GM23338 (cell line): ENCODE results near the gene ACTR2. TPM values are rescaled to one million over a fixed set of nuclear protein-coding genes. Genes with fewer than 3 reads are reported as not detected.
A peak's percentile ranks its signal among the peaks of the same experiment; 100 is the strongest.

Experiments
- ATAC-seq: fragments of 200-7000 bp; cut with Tn5 transposase; 3 replicates; pipeline ENCODE4 v1.9.1; 2020
- DNase-seq: peaks from one replicate; pipeline ENCODE4 v3.0.0-alpha.2; 2015; ENCODE audit warnings: low spot score
- H2AFZ ChIP-seq: fragments of 200-600 bp; sonication (generic); 2 replicates; pipeline ENCODE4 v1.8.0; 2016; ENCODE audit warnings: antibody characterized with exemption, mild to moderate bottlenecking, moderate library complexity
- H3F3A ChIP-seq: fragments of 200-600 bp; sonication (generic); replicated peaks from 2 replicates; pipeline ENCODE4 v1.8.0; 2017; ENCODE audit warnings: antibody characterized with exemption, mixed run types, low read depth
- H3K27ac ChIP-seq: fragments of 200-600 bp; sonication (generic); 2 replicates; pipeline ENCODE4 v1.6.1; 2016; ENCODE audit warnings: low read depth
- H3K27me3 ChIP-seq: fragments of 200-600 bp; sonication (generic); 2 replicates; pipeline ENCODE4 v1.8.0; 2016; ENCODE audit warnings: mild to moderate bottlenecking, mixed run types, moderate library complexity; ENCODE audit not compliant: insufficient read depth
- H3K36me3 ChIP-seq: fragments of 200-600 bp; sonication (generic); 2 replicates; pipeline ENCODE4 v1.8.0; 2016; ENCODE audit warnings: mild to moderate bottlenecking; ENCODE audit not compliant: insufficient read depth
- H3K4me1 ChIP-seq: fragments of 200-600 bp; sonication (generic); 2 replicates; pipeline ENCODE4 v1.8.0; 2016; ENCODE audit warnings: mild to moderate bottlenecking, moderate library complexity; ENCODE audit not compliant: insufficient read depth
- H3K4me2 ChIP-seq: fragments of 200-600 bp; sonication (generic); 2 replicates; pipeline ENCODE4 v1.7.1; 2017; ENCODE audit warnings: mixed run types
- H3K4me3 ChIP-seq: fragments of 200-600 bp; sonication (generic); 2 replicates; pipeline ENCODE4 v1.6.1; 2016; ENCODE audit warnings: mixed run types
- H3K79me2 ChIP-seq: fragments of 200-600 bp; sonication (generic); replicated peaks from 2 replicates; pipeline ENCODE4 v1.8.0; 2017; ENCODE audit warnings: mild to moderate bottlenecking; ENCODE audit not compliant: insufficient read depth
- H3K9me2 ChIP-seq: fragments of 200-600 bp; sonication (generic); 2 replicates; pipeline ENCODE4 v1.8.0; 2017; ENCODE audit not compliant: insufficient read depth
- H4K20me1 ChIP-seq: fragments of 200-600 bp; sonication (generic); replicated peaks from 2 replicates; pipeline ENCODE4 v1.8.0; 2017; ENCODE audit warnings: mild to moderate bottlenecking; ENCODE audit not compliant: insufficient read depth
- H3K27ac Mint-ChIP-seq: 2 replicates; pipeline ENCODE4 v1.8.0; 2020; ENCODE audit warnings: inconsistent platforms, mild to moderate bottlenecking, moderate library complexity, mixed read lengths
- H3K27me3 Mint-ChIP-seq: 3 replicates; pipeline ENCODE4 v1.8.0; 2022; ENCODE audit warnings: low read depth, mild to moderate bottlenecking, moderate library complexity, mixed read lengths, inconsistent platforms; ENCODE audit not compliant: insufficient read depth, poor library complexity
- H3K36me3 Mint-ChIP-seq: 3 replicates; pipeline ENCODE4 v1.8.0; 2021; ENCODE audit warnings: low read depth, mild to moderate bottlenecking, inconsistent platforms, moderate library complexity, mixed read lengths
- H3K4me1 Mint-ChIP-seq: 3 replicates; pipeline ENCODE4 v1.8.0; 2020; ENCODE audit warnings: mild to moderate bottlenecking, inconsistent platforms, mixed read lengths
- H3K4me3 Mint-ChIP-seq: 3 replicates; pipeline ENCODE4 v1.8.0; 2021; ENCODE audit warnings: moderate library complexity, mild to moderate bottlenecking, inconsistent platforms, mixed read lengths
- H3K9me3 Mint-ChIP-seq: 3 replicates; pipeline ENCODE4 v1.8.0; 2020; ENCODE audit warnings: moderate library complexity, mild to moderate bottlenecking, inconsistent platforms, mixed read lengths
- EZH2phosphoT487 ChIP-seq: fragments of 200-600 bp; sonication (generic); IDR thresholded peaks from one replicate; pipeline ENCODE4 v1.8.1; 2018; ENCODE audit warnings: antibody characterized with exemption; ENCODE audit not compliant: unreplicated experiment
- NANOG ChIP-seq: IDR thresholded peaks from 2 replicates; pipeline ENCODE4 v1.6.1; 2016; ENCODE audit warnings: antibody characterized with exemption, borderline replicate concordance
- POLR2AphosphoS5 ChIP-seq: IDR thresholded peaks from 2 replicates; pipeline ENCODE4 v1.6.1; 2016; ENCODE audit warnings: antibody characterized with exemption, low read depth
- STAT1 ChIP-seq: IDR thresholded peaks from one replicate; pipeline ENCODE4 v1.6.1; 2016; ENCODE audit warnings: antibody characterized with exemption; ENCODE audit not compliant: unreplicated experiment
- ZNF114 ChIP-seq: fragments of 250-450 bp; sonication (Bioruptor Pico); IDR thresholded peaks from 2 replicates; pipeline ENCODE4 v1.5.0; 2020; ENCODE audit warnings: mild to moderate bottlenecking, moderate library complexity
- ZNF331 ChIP-seq: fragments of 250-450 bp; sonication (Bioruptor Pico); IDR thresholded peaks from 2 replicates; pipeline ENCODE4 v1.5.0; 2020; ENCODE audit warnings: low read depth, mild to moderate bottlenecking, moderate library complexity
- polyA plus RNA-seq: library from polyadenylated mRNA; unstranded; fragments of >200 nt; fragmentation: Nextera tagmentation; extraction: Ambion mirVana; gene quantifications from 2 replicates; pipeline ENCODE4 v1.2.1, GENCODE V29; 2016
- total RNA-seq: library from RNA; depleted of rRNA; stranded (reverse); fragments of >200 nt; shearing (Covaris generic); gene quantifications from 2 replicates; pipeline ENCODE4 v1.2.3, GENCODE V29; 2014
- TF ChIP-seq, protein P1 (sequence below): IDR thresholded peaks from one replicate; pipeline ENCODE4 v1.6.1; 2018; ENCODE audit warnings: antibody characterized with exemption; ENCODE audit not compliant: unreplicated experiment
- TF ChIP-seq, protein P2 (sequence below): IDR thresholded peaks from 2 replicates; pipeline ENCODE4 v1.6.1; 2016; ENCODE audit warnings: antibody characterized with exemption
- TF ChIP-seq, protein P3 (sequence below): fragments of 250-450 bp; sonication (Bioruptor Pico); IDR thresholded peaks from 2 replicates; pipeline ENCODE4 v1.5.0; 2020; ENCODE audit warnings: mild to moderate bottlenecking, moderate library complexity
- TF ChIP-seq, protein P4 (sequence below), 2 experiments: fragments of 200-600 bp in 1 of 2; sonication (generic) in 1 of 2; conservative IDR thresholded peaks; 2 replicates each; pipeline versions ENCODE4 v1.5.1 to v1.6.1; 2016 to 2017; ENCODE audit warnings: antibody characterized with exemption in 2 of 2, low read depth in 2 of 2, mild to moderate bottlenecking in 2 of 2, moderate library complexity in 1 of 2

Gene ACTR2
- total and polyA plus RNA-seq, 2 experiments from 2014 or later: 73.6 to 87.6 TPM

DNA sequence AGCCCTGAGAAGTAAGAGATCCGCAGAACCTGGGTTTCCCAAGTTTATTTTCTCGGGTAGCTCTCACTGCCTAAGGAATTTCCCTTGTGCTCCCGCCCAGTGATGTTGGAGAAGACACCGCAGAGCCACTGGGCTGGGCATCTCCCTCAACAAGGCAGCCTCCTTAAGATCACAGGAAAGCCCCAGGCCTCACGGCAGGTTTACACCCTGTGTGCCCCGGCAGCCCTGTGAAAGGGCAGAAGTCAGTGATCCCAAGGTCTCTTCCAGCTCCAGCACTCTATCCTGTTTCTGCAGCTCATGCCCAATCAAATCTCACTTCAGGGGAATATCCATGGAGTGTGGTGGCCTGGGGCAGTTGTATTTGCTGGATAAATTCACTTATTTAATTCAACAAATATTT, 66.5 kb downstream of the ACTR2 start:
- no peaks in the 10 kb centered on the region for H3K36me3 ChIP-seq
- Mint-ChIP-seq H3K36me3 (no peaks in the 10 kb centered on the region), H3K9me3 (no peaks in the 10 kb centered on the region), H3K27me3 (peaks cover 13% of the 10 kb centered on the region), H3K4me1 (peaks cover 21% of the 10 kb centered on the region), H3K27ac (no peak overlapping the region), H3K4me3 (no peak overlapping the region)
- no peaks in the 10 kb centered on the region for H3F3A ChIP-seq
- no peaks in the 10 kb centered on the region for H3K4me1 ChIP-seq
- no peak overlapping the region for H3K27ac ChIP-seq
- H2AFZ ChIP-seq: no peak overlapping the region
- no peaks in the 10 kb centered on the region for H3K79me2 ChIP-seq
- no peaks in the 10 kb centered on the region for H3K27me3 ChIP-seq
- H3K4me2 ChIP-seq: no peak overlapping the region
- ATAC-seq (peak; percentile 42), DNase-seq (no peak)
- TF ChIP-seq ZNF114 (CRISPR knock-in tag) (no peak), NANOG (no peak), ZNF331 (CRISPR knock-in tag) (no peak), POLR2AphosphoS5 (no peak), EZH2phosphoT487 (no peak)
- TF ChIP-seq, protein P1, sequence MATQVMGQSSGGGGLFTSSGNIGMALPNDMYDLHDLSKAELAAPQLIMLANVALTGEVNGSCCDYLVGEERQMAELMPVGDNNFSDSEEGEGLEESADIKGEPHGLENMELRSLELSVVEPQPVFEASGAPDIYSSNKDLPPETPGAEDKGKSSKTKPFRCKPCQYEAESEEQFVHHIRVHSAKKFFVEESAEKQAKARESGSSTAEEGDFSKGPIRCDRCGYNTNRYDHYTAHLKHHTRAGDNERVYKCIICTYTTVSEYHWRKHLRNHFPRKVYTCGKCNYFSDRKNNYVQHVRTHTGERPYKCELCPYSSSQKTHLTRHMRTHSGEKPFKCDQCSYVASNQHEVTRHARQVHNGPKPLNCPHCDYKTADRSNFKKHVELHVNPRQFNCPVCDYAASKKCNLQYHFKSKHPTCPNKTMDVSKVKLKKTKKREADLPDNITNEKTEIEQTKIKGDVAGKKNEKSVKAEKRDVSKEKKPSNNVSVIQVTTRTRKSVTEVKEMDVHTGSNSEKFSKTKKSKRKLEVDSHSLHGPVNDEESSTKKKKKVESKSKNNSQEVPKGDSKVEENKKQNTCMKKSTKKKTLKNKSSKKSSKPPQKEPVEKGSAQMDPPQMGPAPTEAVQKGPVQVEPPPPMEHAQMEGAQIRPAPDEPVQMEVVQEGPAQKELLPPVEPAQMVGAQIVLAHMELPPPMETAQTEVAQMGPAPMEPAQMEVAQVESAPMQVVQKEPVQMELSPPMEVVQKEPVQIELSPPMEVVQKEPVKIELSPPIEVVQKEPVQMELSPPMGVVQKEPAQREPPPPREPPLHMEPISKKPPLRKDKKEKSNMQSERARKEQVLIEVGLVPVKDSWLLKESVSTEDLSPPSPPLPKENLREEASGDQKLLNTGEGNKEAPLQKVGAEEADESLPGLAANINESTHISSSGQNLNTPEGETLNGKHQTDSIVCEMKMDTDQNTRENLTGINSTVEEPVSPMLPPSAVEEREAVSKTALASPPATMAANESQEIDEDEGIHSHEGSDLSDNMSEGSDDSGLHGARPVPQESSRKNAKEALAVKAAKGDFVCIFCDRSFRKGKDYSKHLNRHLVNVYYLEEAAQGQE: no peak
- TF ChIP-seq, protein P2, sequence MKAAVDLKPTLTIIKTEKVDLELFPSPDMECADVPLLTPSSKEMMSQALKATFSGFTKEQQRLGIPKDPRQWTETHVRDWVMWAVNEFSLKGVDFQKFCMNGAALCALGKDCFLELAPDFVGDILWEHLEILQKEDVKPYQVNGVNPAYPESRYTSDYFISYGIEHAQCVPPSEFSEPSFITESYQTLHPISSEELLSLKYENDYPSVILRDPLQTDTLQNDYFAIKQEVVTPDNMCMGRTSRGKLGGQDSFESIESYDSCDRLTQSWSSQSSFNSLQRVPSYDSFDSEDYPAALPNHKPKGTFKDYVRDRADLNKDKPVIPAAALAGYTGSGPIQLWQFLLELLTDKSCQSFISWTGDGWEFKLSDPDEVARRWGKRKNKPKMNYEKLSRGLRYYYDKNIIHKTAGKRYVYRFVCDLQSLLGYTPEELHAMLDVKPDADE: no peak
- no peak overlapping the region for H3K4me3 ChIP-seq
- H3K9me2 ChIP-seq: no peaks in the 10 kb centered on the region
- no peaks in the 10 kb centered on the region; the same call in 1 of the 2 replicates for H4K20me1 ChIP-seq

DNA sequence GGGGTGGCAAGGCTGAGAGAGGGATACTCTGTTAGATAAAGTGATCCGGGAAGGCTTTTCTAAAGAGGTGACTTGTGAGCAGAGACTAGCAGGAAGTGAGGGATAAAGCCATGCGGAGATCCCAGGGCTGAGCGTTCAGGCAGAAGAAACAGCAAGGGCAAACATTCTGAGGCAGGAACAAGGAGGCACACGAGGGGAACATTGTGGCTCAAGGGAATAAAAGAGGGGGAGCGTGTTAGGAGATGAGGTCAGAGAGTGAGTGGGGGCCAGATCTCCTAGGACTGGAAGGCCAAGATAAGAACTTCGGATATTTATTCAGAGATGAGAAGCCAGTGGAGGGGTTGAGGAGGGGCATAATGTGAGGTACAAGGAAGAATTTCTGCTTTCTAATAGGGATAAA, 67.1 kb downstream of the ACTR2 start:
- no peaks in the 10 kb centered on the region for H3K36me3 Mint-ChIP-seq
- no peaks in the 10 kb centered on the region for H3F3A ChIP-seq
- no peak overlapping the region for H2AFZ ChIP-seq
- no peaks in the 10 kb centered on the region for H3K9me2 ChIP-seq
- no peak overlapping the region for H3K4me2 ChIP-seq
- ATAC-seq: no peak
- H3K27ac ChIP-seq: no peak overlapping the region
- peaks cover 15% of the 10 kb centered on the region for H3K27me3 Mint-ChIP-seq
- no peaks in the 10 kb centered on the region for H3K27me3 ChIP-seq
- H3K9me3 Mint-ChIP-seq: no peaks in the 10 kb centered on the region
- H3K36me3 ChIP-seq: no peaks in the 10 kb centered on the region
- no peaks in the 10 kb centered on the region for H3K79me2 ChIP-seq
- no peak overlapping the region for H3K27ac Mint-ChIP-seq
- H3K4me3 ChIP-seq: no peak overlapping the region
- TF ChIP-seq, protein P3, sequence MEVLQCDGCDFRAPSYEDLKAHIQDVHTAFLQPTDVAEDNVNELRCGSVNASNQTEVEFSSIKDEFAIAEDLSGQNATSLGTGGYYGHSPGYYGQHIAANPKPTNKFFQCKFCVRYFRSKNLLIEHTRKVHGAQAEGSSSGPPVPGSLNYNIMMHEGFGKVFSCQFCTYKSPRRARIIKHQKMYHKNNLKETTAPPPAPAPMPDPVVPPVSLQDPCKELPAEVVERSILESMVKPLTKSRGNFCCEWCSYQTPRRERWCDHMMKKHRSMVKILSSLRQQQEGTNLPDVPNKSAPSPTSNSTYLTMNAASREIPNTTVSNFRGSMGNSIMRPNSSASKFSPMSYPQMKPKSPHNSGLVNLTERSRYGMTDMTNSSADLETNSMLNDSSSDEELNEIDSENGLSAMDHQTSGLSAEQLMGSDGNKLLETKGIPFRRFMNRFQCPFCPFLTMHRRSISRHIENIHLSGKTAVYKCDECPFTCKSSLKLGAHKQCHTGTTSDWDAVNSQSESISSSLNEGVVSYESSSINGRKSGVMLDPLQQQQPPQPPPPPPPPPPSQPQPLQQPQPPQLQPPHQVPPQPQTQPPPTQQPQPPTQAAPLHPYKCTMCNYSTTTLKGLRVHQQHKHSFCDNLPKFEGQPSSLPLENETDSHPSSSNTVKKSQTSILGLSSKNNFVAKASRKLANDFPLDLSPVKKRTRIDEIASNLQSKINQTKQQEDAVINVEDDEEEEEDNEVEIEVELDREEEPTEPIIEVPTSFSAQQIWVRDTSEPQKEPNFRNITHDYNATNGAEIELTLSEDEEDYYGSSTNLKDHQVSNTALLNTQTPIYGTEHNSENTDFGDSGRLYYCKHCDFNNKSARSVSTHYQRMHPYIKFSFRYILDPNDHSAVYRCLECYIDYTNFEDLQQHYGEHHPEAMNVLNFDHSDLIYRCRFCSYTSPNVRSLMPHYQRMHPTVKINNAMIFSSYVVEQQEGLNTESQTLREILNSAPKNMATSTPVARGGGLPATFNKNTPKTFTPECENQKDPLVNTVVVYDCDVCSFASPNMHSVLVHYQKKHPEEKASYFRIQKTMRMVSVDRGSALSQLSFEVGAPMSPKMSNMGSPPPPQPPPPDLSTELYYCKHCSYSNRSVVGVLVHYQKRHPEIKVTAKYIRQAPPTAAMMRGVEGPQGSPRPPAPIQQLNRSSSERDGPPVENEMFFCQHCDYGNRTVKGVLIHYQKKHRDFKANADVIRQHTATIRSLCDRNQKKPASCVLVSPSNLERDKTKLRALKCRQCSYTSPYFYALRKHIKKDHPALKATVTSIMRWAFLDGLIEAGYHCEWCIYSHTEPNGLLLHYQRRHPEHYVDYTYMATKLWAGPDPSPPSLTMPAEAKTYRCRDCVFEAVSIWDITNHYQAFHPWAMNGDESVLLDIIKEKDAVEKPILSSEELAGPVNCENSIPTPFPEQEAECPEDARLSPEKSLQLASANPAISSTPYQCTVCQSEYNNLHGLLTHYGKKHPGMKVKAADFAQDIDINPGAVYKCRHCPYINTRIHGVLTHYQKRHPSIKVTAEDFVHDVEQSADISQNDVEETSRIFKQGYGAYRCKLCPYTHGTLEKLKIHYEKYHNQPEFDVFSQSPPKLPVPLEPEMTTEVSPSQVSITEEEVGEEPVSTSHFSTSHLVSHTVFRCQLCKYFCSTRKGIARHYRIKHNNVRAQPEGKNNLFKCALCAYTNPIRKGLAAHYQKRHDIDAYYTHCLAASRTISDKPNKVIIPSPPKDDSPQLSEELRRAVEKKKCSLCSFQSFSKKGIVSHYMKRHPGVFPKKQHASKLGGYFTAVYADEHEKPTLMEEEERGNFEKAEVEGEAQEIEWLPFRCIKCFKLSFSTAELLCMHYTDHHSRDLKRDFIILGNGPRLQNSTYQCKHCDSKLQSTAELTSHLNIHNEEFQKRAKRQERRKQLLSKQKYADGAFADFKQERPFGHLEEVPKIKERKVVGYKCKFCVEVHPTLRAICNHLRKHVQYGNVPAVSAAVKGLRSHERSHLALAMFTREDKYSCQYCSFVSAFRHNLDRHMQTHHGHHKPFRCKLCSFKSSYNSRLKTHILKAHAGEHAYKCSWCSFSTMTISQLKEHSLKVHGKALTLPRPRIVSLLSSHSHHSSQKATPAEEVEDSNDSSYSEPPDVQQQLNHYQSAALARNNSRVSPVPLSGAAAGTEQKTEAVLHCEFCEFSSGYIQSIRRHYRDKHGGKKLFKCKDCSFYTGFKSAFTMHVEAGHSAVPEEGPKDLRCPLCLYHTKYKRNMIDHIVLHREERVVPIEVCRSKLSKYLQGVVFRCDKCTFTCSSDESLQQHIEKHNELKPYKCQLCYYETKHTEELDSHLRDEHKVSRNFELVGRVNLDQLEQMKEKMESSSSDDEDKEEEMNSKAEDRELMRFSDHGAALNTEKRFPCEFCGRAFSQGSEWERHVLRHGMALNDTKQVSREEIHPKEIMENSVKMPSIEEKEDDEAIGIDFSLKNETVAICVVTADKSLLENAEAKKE (CRISPR knock-in tag): no peak
- TF ChIP-seq STAT1: no peak
- no peak for TF ChIP-seq ZNF331 (CRISPR knock-in tag)
- no peak for TF ChIP-seq NANOG
- TF ChIP-seq, protein P4, sequence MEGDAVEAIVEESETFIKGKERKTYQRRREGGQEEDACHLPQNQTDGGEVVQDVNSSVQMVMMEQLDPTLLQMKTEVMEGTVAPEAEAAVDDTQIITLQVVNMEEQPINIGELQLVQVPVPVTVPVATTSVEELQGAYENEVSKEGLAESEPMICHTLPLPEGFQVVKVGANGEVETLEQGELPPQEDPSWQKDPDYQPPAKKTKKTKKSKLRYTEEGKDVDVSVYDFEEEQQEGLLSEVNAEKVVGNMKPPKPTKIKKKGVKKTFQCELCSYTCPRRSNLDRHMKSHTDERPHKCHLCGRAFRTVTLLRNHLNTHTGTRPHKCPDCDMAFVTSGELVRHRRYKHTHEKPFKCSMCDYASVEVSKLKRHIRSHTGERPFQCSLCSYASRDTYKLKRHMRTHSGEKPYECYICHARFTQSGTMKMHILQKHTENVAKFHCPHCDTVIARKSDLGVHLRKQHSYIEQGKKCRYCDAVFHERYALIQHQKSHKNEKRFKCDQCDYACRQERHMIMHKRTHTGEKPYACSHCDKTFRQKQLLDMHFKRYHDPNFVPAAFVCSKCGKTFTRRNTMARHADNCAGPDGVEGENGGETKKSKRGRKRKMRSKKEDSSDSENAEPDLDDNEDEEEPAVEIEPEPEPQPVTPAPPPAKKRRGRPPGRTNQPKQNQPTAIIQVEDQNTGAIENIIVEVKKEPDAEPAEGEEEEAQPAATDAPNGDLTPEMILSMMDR (conservative IDR thresholded peaks at IDR 0.05; ENCODE audit: low read depth in 2 of 2): no peak
- TF ChIP-seq POLR2AphosphoS5: no peak
- no peak for TF ChIP-seq ZNF114 (CRISPR knock-in tag)
- no peaks in the 10 kb centered on the region for H3K4me1 ChIP-seq
- H3K4me3 Mint-ChIP-seq: no peak overlapping the region
- H4K20me1 ChIP-seq: no peaks in the 10 kb centered on the region; the same call in 1 of the 2 replicates
- peaks cover 26% of the 10 kb centered on the region for H3K4me1 Mint-ChIP-seq
- DNase-seq: no peak
